ENCODE measurements around the gene C9orf72.

C9orf72 gene

GRCh38 chr9:27537027-27537435 is 36.2 kb downstream of the C9orf72 start:
- H3K27me3 ChIP-seq (ENCODE audit: insufficient read depth, low read depth, severe bottlenecking) = no peaks in the 10 kb centered on the region
- no peaks in the 10 kb centered on the region for H3K9me3 ChIP-seq (ENCODE audit: severe bottlenecking)
- no peak for DNase-seq
- H3K4me3 ChIP-seq (ENCODE audit: low read depth, low read length) = no peak overlapping the region
- no peak overlapping the region for H3K27ac ChIP-seq
- no peak for TF ChIP-seq CTCF (IDR thresholded peaks at IDR 0.05; ENCODE audit: low read depth, low read length)
- no peaks in the 10 kb centered on the region for H3K36me3 ChIP-seq

GRCh38 chr9:27536168-27536567 is 37.1 kb downstream of the C9orf72 start:
- H3K36me3 ChIP-seq = no peaks in the 10 kb centered on the region
- no peaks in the 10 kb centered on the region for H3K9me3 ChIP-seq (ENCODE audit: severe bottlenecking)
- no peak overlapping the region for H3K27ac ChIP-seq
- TF ChIP-seq CTCF (IDR thresholded peaks at IDR 0.05; ENCODE audit: low read depth, low read length) = no peak
- H3K4me3 ChIP-seq (ENCODE audit: low read depth, low read length) = no peak overlapping the region
- no peaks in the 10 kb centered on the region for H3K27me3 ChIP-seq (ENCODE audit: insufficient read depth, low read depth, severe bottlenecking)
- no peak for DNase-seq

GRCh38 chr9:27535701-27536118 is 37.6 kb downstream of the C9orf72 start:
- no peak for DNase-seq
- Histone ChIP-seq H3K27ac (no peak overlapping the region), H3K27me3 (ENCODE audit: insufficient read depth, low read depth, severe bottlenecking) (no peaks in the 10 kb centered on the region), H3K4me3 (ENCODE audit: low read depth, low read length) (no peak overlapping the region), H3K36me3 (no peaks in the 10 kb centered on the region), H3K9me3 (ENCODE audit: severe bottlenecking) (no peaks in the 10 kb centered on the region)
- no peak for TF ChIP-seq CTCF (IDR thresholded peaks at IDR 0.05; ENCODE audit: low read depth, low read length)

GRCh38 chr9:27534658-27535209 is 38.5 kb downstream of the C9orf72 start:
- no peak for TF ChIP-seq CTCF (IDR thresholded peaks at IDR 0.05; ENCODE audit: low read depth, low read length)
- Histone ChIP-seq H3K4me3 (ENCODE audit: low read depth, low read length) (no peak overlapping the region), H3K36me3 (no peaks in the 10 kb centered on the region), H3K9me3 (ENCODE audit: severe bottlenecking) (no peaks in the 10 kb centered on the region), H3K27ac (no peak overlapping the region), H3K27me3 (ENCODE audit: insufficient read depth, low read depth, severe bottlenecking) (no peaks in the 10 kb centered on the region)
- no peak for DNase-seq

GRCh38 chr9:27534131-27534530 is 39.1 kb downstream of the C9orf72 start:
- Histone ChIP-seq H3K4me3 (ENCODE audit: low read depth, low read length) (no peak overlapping the region), H3K9me3 (ENCODE audit: severe bottlenecking) (no peaks in the 10 kb centered on the region), H3K27me3 (ENCODE audit: insufficient read depth, low read depth, severe bottlenecking) (no peaks in the 10 kb centered on the region), H3K36me3 (no peaks in the 10 kb centered on the region), H3K27ac (no peak overlapping the region)
- no peak for DNase-seq
- TF ChIP-seq CTCF (IDR thresholded peaks at IDR 0.05; ENCODE audit: low read depth, low read length) = no peak

GRCh38 chr9:27533311-27533710 is 40.0 kb downstream of the C9orf72 start:
- Histone ChIP-seq H3K27me3 (ENCODE audit: insufficient read depth, low read depth, severe bottlenecking) (no peaks in the 10 kb centered on the region), H3K27ac (no peak overlapping the region), H3K36me3 (no peaks in the 10 kb centered on the region), H3K4me3 (ENCODE audit: low read depth, low read length) (no peak overlapping the region), H3K9me3 (ENCODE audit: severe bottlenecking) (no peaks in the 10 kb centered on the region)
- no peak for DNase-seq
- no peak for TF ChIP-seq CTCF (IDR thresholded peaks at IDR 0.05; ENCODE audit: low read depth, low read length)
